ENCODE results near the gene SOBP.

GRCh38 chr6:107606407-107606806 lies 116.5 kb downstream of the SOBP start:
- TF ChIP-seq CTCF (IDR thresholded peaks at IDR 0.05): no peak
- no peak for TF ChIP-seq POLR2A (IDR thresholded peaks at IDR 0.05)
- no peak for TF ChIP-seq EP300 (IDR thresholded peaks at IDR 0.05)

Measured in tibial nerve (tissue), 4 donors.